H1 (cell line): ENCODE measurements around the gene L2HGDH. TPM values are rescaled to one million over a fixed set of nuclear protein-coding genes. Genes with fewer than 3 reads are reported as not detected.

Experiments
- BCL11A ChIP-seq, 2 experiments: IDR thresholded peaks; one replicate each; pipeline ENCODE4 v1.6.1; 2011; ENCODE audit warnings: low read depth in 2 of 2, low read length in 2 of 2, mild to moderate bottlenecking in 2 of 2
- CBX8 ChIP-seq: fragments of 300-800, 300-1000 bp; sonication (generic); IDR thresholded peaks from 2 replicates; pipeline ENCODE4 v1.7.1; 2016; ENCODE audit warnings: low read depth, low read length, borderline replicate concordance
- CHD7 ChIP-seq: fragments of 300-600 bp; sonication (generic); IDR thresholded peaks from 2 replicates; pipeline ENCODE4 v1.7.1; 2012; ENCODE audit warnings: low read length, moderate library complexity, mild to moderate bottlenecking, inconsistent platforms; ENCODE audit not compliant: insufficient replicate concordance
- EP300 ChIP-seq, 2 experiments: IDR thresholded peaks; 1 replicate in 1 of 2; 2 replicates in 1 of 2; pipeline ENCODE4 v1.6.1; 2011 to 2012; ENCODE audit warnings: low read depth in 2 of 2, low read length in 2 of 2, mild to moderate bottlenecking in 2 of 2, borderline replicate concordance in 1 of 2, inconsistent platforms in 1 of 2, moderate library complexity in 1 of 2
- JUND ChIP-seq: IDR thresholded peaks from 2 replicates; pipeline ENCODE4 v1.6.1; 2011; ENCODE audit warnings: mild to moderate bottlenecking, improper control_type of control experiment, low read length
- MAFK ChIP-seq: IDR thresholded peaks from 2 replicates; pipeline ENCODE4 v1.6.1; 2012; ENCODE audit warnings: low read depth, mild to moderate bottlenecking, improper control_type of control experiment, low read length
- SP1 ChIP-seq: IDR thresholded peaks from 2 replicates; pipeline ENCODE4 v1.6.1; 2011; ENCODE audit warnings: low read depth, low read length
- ZNF274 ChIP-seq: IDR thresholded peaks from 2 replicates; pipeline ENCODE4 v1.7.0; 2012; ENCODE audit warnings: low read length, borderline replicate concordance; ENCODE audit errors: extremely low read depth
- polyA plus RNA-seq, 7 experiments: library from polyadenylated mRNA; depleted of rRNA in 3 of 7; stranded (reverse) in 5 of 7; unstranded in 2 of 7; fragments of >200 nt in 5 of 7; fragments of 200-250 nt in 2 of 7; gene quantifications; 1 replicate in 5 of 7; 2 replicates in 1 of 7; 4 replicates in 1 of 7; pipeline versions ENCODE4 v1.2.1 to v1.2.3, GENCODE V29; 2011 to 2013; ENCODE audit warnings: missing spikeins in 2 of 7, mixed read lengths in 2 of 7
- total RNA-seq: library from RNA; stranded (reverse); fragmentation: NEBNext Ultra II Directional; extraction: Animal tissue kit (Norgen Biotek cat#: 25700); gene quantifications from 2 replicates; pipeline ENCODE4 v1.2.1, GENCODE V29; 2021

L2HGDH gene
- total and polyA plus RNA-seq, 2 of the 8 experiments (the other 6 are each of a cell fraction or from before 2014, with no cell fraction given): 12.2 to 28.6 TPM

GRCh38 chr14:50232276-50232642 lies 79.8 kb downstream of the L2HGDH start (continued):
- TF ChIP-seq CHD7 (no peak), SP1 (no peak), CBX8 (no peak), JUND (no peak), EP300 (IDR thresholded peaks at IDR 0.05; ENCODE audit: borderline replicate concordance in 1 of 2, low read depth in 2 of 2, low read length in 2 of 2) (no peak), BCL11A (IDR thresholded peaks at IDR 0.05; ENCODE audit: low read depth in 2 of 2, low read length in 2 of 2) (no peak), MAFK (no peak), ZNF274 (no peak)
